COLO668 (cell line): ENCODE measurements around the gene RNPEPL1.

Source experiments
- DNase-seq: peaks from one replicate; lab custom pipeline; 2025; ENCODE audit not compliant: unreplicated experiment; lab: John Stamatoyannopoulos, UW

RNPEPL1 gene

DNA sequence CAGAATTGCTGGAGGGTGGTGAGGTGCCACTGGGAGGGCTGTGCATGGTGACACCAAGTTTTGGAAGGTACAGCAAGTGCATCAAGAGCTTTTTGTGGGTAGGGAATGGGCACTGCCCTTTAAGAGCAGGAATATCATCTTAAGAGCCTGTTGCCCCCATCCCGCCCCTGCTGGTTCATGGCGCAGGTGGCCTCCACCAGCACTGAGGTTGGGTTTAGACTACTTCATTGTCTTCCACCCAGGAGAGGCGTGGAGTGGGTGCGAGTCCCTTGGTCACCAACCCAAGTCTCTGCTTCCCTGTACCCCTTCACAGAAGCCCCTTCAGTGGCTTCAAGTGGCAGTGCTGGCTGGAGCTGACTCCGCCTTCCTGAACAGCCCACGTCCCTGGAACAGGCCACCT lies 7.8 kb downstream of the RNPEPL1 start:
- DNase-seq, result no peak

DNA sequence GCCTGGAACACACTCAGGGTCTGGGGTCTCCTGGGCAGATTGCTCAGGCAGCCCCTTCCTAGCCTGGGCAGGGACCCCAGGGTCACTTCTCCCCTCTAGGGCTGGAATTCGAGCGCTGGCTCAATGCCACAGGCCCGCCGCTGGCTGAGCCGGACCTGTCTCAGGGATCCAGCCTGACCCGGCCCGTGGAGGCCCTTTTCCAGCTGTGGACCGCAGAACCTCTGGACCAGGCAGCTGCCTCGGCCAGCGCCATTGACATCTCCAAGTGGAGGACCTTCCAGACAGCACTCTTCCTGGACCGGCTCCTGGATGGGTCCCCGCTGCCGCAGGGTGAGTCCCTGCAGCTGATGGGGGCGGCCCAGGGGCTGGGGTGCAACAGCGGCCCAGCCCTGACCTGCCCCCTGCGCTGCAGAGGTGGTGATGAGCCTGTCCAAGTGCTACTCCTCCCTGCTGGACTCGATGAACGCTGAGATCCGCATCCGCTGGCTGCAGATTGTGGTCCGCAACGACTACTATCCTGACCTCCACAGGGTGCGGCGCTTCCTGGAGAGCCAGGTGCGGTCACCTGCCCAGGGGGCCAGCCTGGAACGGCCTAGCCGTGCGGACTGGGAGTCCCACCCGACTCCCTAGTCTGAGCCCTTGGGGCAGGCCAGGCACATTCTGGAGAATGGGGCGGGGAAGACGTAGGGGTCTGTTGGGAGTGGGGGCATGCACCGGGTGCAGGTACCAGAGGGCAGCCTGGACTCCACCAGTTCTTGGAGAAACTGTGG lies 8.3 kb downstream of the RNPEPL1 start:
- DNase-seq, result no peak

DNA sequence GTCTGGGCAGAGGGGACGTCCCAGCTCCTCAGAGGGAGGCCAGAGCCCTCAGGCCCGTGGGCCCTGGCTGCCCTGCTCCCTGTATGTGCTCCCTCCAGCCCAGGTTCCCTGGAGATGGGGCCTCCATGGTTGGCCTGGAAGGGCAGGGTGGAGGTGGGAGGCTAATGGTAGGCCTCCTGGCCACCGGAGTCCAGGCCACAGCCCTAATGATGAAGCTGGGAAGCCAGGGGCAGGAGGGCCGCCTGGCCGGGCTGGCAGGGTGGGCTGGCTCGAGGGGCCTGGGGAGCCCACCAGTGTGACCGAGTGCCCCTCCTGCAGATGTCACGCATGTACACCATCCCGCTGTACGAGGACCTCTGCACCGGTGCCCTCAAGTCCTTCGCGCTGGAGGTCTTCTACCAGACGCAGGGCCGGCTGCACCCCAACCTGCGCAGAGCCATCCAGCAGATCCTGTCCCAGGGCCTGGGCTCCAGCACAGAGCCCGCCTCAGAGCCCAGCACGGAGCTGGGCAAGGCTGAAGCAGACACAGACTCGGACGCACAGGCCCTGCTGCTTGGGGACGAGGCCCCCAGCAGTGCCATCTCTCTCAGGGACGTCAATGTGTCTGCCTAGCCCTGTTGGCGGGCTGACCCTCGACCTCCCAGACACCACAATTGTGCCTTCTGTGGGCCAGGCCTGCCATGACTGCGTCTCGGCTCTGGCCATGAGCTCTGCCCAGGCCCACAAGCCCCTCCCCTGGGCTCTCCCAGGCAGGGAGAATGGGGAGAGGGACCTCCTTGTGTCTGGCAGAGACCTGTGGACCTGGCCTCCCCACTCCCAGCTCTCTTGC lies 9.2 kb downstream of the RNPEPL1 start:
- DNase-seq, result no peak

GRCh38 chr2:240578110-240578450 lies 9.8 kb downstream of the RNPEPL1 start:
- no peak for DNase-seq

DNA sequence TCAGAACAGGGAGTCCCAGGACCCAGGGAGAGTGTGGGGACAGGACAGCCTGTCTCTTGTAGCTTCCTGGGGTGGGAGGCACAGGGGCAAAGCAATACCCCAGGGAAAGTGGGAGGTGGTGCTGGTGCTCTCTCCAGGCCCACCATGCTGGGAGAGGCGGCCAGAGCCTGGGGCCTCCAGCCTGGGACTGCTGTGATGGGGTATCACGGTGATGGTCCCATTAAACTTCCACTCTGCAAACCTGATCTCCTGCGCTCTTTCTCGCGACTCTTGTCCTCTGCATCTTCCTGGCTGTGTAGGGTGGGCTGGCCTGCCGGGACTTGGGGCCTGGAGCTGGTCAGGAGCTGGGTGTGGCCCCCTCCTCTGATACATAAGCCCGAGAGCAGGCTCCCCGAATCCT lies 10.2 kb downstream of the RNPEPL1 start:
- no peak for DNase-seq

- no peak for DNase-seq
These were observed 10.9 kb downstream of the RNPEPL1 start for GRCh38 chr2:240579071-240579762.

DNA sequence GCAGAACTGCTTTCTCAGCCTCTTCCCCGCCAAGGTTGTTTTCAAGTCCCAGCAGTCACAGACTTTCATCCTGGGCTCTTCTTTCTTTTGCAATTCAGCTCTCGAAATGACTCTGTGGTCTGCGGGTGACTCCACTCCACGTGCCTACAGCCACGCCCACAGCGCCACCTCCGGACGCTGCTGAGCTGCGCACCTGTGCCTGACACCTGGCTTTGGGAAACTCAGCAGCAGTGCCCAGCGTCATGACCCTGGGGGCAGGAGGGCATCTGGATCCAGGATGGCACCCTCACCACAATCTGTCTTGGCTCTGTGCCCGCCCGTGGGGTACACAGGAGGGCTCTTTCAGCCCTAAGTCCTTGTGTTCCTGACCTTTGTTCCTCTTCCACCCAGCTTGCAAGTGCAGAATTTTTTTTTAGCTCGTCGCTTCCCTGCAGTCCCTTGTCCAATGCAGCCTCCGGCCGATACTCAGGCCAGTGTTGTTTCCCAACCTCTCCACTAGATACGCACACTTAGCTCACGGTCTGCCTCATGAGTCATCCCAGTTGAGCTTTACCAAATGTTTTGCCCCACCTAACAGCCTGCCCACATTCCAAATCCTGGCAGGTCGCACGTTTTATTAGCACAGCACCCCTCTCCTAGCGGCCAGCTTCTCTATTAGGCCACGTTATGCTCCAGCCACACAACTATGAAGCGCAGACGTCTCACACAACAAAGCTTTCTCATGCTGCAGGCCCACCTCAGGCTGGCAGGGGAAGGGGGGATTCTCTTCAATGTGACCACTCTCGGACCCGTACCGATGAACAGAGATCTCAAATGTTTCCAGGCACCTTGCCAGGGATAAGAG lies 11.7 kb downstream of the RNPEPL1 start:
- peak; percentile 87 for DNase-seq

- no peak for DNase-seq
These were observed 13.5 kb downstream of the RNPEPL1 start for GRCh38 chr2:240581811-240582210.

DNA sequence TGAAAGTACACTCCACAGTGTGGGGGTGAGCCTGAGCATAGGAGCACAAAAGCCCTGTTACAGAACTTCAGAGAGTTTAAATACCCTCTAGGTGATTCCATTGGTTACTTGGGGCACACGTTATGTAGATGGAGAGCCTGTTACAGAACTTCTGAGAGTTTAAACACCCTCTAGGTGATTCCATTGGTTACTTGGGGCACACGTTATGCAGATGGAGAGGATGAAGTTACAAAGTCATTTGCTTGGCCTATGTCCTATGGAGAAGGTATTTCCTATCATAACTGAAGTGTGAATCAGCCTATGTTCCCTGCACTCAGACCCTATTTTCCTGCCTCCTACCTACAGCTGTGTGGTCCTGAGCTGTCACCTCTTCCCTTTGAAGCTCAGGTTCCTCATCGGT lies 14.5 kb downstream of the RNPEPL1 start:
- DNase-seq, result no peak

DNA sequence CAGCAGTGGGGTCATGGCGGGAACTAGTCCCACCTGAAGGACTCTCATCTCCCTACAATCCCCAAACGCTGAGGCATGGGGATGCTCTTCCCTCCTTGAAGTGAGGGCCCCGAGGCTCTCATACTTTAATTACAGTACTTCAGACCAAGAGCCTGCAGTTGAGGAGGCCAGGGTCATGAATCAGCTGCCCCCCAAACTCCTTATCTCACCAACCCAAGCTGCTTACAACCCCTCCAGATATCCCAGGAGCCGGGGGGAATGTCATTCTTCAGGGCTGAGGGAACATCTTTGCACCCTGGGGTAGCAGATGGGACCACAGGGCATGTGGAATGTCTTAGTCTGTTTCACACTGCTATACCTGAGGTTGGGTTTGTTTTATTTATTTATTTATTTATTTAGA lies 15.5 kb downstream of the RNPEPL1 start:
- no peak for DNase-seq

- peak; percentile 37 for DNase-seq
These were observed 16.3 kb downstream of the RNPEPL1 start for GRCh38 chr2:240584486-240585031.

DNA sequence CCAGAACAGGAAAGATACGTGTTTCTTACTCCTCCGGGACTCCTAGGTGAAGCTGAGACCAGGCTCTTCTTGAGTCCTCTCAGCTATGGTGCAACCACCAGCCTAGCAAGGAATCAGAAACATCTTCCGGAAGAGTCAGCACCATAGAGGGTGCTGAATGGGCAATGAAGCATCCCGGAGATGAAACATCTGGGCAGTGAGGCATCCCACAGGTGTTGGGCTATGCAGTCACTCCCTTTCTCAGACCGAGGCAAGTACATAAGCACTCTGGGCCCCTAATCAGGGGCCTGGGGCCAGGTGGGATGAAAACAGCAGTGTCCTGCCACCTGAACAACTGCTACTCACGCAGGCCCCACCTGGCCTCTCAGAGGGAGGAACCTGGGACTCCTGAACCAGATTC lies 16.8 kb downstream of the RNPEPL1 start:
- DNase-seq, result no peak

DNA sequence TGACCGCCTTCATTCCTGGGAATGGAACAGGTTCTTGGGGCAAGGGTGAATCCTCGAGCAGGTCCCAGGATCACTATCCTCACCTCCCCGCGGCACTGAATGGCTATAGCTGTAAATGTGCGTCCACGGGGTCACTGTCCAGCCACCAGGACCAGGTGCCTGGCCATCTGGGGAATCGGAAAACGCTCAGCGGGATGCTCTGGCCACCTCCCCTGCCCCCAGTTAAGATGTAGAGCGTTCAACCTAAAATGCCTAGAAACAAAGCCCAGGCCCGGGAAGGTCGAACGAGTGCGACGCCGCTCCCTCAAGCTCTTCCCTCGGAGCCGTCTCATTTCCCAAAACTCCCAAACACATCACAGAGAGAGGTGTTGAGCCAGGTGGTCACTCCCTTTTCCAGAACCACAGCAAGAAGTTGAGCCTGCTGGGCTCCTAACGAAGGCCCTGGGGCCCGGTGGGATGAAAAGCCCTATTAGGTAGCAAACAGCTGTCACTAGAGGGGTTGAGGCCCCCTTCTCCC lies 17.5 kb downstream of the RNPEPL1 start:
- no peak for DNase-seq

- peak; percentile 97 for DNase-seq
These were observed 18.1 kb downstream of the RNPEPL1 start, which contains the start of gene CAPN10 for GRCh38 chr2:240586198-240586918. CAPN10 (plus strand) TSS chr2:240586734; CDS start chr2:240586912, 178 bp downstream.

DNA sequence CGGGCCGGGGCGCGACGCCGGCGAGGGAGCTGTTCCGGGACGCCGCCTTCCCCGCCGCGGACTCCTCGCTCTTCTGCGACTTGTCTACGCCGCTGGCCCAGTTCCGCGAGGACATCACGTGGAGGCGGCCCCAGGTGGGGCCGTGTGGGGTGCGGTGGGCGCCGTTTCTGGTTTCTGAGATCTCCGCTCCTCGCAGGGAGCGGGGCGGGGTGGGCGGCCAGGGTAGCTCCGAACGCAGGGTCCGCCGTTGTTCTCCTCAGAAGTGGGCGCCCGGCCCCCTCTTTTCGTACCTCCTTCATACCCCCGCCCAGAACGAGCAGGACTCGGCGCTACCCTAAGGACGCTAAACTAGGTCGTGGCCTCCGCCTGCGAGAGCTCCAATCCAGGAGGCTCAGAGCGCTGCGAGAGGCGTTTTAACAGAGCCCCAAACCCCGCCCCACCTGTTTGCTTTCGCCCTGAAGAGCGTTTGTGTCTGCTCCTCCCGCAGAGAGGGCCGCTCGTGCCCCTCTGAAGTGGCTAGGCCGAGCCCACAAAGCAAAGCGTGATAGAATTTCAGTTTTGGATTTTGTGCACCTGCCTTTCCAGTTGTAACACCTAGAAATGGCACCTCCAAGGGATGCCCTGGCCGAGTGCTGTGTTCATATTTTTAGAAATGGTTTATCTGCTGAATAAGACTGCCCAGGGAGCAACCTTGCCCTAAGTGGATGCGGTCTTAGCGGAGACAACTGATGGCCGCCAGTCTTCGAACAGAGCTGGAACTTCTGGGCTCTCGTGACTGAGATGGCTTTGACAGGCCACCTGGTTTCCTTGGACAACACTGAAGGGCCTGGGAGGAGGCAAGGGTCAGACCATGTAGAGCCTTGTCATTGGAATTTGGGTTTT lies 18.9 kb downstream of the RNPEPL1 start:
- DNase-seq, result peak; percentile 76

- no peak for DNase-seq
These were observed 19.8 kb downstream of the RNPEPL1 start for GRCh38 chr2:240588006-240588655.

GRCh38 chr2:240588669-240589068 lies 20.4 kb downstream of the RNPEPL1 start:
- DNase-seq, result no peak

GRCh38 chr2:240589375-240589774 lies 21.1 kb downstream of the RNPEPL1 start:
- DNase-seq, result no peak
